Suppressor macrophage treated with lipopolysaccharide for 4 hours (primary cell): ENCODE measurements around the gene SELENOM.
"Not testable (repeated sequence)": the region's sequence is repeated elsewhere in the genome, so short reads cannot be mapped to it uniquely, and the experiment has no call there.

ENCODE experiments used
- DNase-seq: peaks from one replicate; pipeline ENCODE4 v3.0.0-alpha.2; 2020

SELENOM gene

DNA sequence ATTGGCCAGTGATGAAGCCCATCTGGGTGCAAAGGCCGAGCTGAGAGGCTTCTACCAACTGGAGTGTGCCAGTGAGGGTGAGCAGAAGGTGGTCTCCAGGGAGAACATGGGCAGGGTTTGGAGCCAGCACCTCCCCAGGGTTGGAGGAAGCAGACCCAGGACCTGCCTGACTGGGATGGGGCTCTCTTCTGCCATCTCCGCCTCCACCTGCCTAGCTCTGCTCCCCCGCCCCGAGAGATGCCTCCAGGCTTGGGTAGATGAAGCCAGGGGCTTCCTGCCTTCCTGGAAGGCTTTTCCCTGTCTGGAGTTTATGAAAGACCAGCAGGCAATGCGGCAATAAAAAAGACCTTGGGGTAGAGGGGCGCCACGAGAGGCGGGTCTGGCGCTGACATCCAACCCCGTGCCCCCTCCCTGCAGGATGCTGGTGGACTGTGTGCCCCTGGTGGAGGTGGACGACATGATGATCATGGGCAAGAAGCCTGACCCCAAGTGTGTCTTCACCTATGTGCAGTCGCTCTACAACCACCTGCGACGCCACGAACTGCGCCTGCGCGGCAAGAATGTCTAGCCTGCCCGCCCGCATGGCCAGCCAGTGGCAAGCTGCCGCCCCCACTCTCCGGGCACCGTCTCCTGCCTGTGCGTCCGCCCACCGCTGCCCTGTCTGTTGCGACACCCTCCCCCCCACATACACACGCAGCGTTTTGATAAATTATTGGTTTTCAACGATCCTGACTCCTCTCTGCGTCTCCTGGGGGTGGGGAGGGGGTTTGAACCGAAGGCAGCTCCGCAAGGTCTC is 3.3 kb downstream of the SELENOM start:
- DNase-seq = no peak

- no peak for DNase-seq
Measured at GRCh38 chr22:31103111-31103510, 4.3 kb downstream of the SELENOM start.

DNA sequence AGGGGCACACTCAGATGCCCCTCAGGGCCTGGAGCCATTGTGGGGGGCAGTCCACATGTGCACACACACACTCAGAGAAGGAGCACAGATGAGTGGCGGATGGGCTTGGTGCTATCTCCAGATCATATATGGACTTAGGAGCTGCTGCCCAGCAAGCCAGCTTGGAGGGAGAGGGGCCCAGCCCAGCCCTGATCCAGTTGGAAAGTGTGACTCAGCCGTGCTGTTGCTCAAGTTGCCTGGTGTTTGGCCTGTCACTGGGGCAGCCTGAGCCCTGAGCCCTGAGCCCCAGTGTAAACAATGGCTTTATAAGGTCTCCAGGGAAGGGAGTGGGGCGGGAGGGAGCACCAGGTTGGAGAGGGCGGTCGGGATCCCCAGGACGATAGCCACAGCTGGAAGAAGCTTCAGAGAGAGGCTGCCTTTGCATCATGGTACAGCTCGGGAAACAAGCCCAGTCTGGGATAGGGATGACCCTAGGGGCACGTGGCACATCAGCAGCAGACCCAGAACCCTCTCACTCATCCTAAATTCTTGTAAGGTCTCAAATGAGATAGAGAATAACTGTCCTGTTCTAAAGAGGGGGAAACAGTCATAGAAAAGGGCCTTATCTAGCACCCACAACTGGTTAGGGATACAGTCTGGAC is 4.8 kb downstream of the SELENOM start:
- DNase-seq = no peak

GRCh38 chr22:31100762-31101525 is 6.4 kb downstream of the SELENOM start:
- DNase-seq = no peak

DNA sequence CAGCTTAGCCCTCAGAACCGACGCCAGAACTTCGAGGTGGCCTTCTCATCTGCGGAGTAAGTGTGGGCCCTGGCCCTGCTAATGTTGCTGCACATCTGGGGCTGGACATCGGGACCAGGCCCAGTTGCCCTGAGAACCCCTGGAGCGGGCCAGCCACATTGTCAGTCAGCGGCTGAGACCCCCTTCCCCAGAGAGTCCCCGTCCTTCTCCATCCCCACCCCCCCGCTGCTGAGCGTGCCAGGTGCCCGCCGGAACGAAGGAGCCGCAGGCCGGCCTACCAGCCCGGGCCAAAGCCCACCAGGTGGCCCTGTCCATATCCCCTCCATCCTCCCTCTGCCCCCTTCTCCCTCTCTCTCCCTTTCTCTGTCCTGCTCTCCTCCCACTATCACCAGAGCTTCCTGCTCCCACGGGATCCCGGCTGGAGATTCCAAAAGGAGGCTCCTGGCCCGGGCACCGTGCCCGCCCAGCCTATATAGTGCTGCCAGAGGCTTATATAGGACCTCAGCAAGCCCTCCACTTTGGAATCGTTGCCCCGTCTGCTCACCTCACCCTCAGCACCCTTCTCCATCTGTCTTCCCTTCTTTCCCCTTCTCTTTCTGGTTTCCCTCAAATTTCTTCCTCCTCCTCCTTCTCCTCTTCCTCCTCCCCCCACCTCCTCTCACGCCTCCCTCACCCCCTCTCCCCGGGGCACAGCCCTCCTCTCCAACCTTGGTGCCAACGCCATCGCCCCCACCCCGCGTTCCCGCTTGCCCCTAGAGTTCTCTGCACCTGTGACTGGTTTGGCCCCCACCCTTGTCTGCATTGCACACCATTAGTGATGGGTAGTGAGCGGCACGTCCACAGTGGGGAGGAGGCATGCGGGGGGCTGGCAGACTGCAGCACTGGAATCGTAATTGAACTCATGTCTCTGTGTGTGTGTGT is 7.3 kb downstream of the SELENOM start:
- DNase-seq = no peak

- DNase-seq = no peak
Measured at GRCh38 chr22:31099386-31099785, 8.0 kb downstream of the SELENOM start.

DNA sequence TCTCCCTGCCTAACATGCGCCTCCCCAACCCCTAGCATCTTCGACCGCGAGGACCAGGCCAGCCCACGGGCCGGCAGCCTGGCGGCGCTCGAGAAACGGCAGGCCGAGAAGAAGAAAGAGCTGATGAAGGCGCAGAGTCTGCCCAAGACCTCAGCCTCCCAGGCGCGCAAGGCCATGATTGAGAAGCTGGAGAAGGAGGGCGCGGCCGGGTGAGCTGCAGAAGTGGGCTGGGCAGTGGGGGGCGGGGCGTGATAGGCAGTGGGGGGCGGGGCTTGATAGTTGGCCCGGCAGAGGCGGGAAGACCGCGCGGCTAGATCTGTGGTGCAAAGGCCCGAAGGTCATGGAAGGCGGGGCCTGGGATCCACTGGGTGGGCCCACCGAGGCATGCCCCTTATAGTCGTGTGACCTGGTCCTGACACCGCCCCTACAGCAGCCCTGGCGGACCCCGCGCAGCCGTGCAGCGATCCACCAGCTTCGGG is 8.7 kb downstream of the SELENOM start:
- DNase-seq = no peak

- DNase-seq = no peak
Measured at GRCh38 chr22:31097941-31098631, 9.3 kb downstream of the SELENOM start.

GRCh38 chr22:31097539-31097938 is 9.8 kb downstream of the SELENOM start:
- DNase-seq = not testable (repeated sequence)

DNA sequence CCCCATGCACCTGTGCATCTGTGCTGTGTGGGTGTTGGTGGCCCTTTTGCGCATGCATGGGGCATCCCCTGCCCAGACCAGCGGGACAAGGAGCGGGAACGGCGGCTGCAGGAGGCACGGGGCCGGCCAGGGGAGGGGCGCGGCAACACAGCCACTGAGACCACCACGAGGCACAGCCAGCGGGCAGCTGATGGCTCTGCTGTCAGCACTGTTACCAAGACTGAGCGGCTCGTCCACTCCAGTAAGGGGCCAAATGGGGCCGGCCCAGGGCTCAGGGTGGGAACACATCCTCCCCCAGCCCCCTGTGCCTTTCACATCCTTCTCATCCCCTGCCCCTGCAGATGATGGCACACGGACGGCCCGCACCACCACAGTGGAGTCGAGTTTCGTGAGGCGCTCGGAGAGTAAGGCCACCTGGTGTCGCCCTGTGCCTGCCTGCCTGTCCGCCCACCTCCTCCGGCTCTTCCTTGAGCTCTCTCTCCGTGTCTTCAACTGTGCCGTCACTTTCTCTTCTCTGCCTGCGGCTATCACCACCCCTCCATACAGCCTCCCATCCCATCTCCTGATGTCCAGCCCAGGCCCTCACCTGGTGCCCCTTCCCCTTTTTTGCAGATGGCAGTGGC is 10.6 kb downstream of the SELENOM start:
- DNase-seq = no peak

DNA sequence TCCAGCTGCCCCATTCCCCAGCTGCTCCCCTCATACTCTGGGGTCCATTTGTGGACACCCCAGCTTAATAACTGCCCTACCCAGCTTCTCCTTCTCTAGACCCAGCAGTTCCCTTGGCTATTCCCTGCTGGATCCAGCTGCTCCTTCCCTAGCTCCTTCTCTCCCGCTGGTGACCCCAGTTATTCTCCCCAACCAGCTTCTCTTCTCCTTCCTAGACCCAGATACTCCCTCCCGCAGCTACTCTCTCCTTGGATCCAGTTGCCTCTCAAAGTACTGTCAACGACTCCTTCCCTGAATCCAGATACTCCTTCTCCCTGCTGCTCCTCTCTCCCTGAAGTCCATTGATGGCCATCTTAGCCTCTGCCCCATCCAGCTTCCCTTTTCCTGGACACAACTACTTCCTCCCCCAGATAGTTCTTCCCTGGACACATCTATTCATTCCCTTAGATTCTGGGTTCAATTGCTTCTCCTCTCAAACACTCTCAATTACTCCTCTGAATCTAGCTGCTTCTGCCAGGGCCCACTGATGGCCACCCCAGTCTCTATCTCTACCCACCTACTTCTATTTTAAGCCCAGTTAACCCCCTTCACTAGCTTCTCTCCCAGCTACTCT is 11.6 kb downstream of the SELENOM start:
- DNase-seq = no peak

DNA sequence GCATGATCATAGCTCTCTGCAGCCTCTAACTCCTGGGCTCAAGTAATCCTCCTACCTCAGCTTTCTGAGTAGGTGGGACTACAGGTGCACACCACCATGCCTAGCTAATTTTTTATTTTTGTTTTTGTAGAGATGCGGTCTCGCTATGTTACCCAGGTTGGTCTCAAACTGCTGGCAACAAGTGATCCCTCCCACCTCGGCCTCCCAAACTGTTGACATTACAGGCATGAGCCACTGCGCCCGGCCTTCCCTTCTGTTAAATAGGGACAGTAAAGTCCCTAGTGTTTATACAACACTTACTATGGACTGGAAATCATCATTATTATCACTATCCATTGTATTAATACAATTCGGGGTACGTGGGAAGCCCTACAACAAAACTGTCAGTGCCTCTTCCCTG is 12.6 kb downstream of the SELENOM start:
- no peak for DNase-seq

GRCh38 chr22:31094021-31094551 is 13.3 kb downstream of the SELENOM start:
- DNase-seq = no peak

GRCh38 chr22:31093086-31093850 is 14.1 kb downstream of the SELENOM start:
- no peak for DNase-seq

DNA sequence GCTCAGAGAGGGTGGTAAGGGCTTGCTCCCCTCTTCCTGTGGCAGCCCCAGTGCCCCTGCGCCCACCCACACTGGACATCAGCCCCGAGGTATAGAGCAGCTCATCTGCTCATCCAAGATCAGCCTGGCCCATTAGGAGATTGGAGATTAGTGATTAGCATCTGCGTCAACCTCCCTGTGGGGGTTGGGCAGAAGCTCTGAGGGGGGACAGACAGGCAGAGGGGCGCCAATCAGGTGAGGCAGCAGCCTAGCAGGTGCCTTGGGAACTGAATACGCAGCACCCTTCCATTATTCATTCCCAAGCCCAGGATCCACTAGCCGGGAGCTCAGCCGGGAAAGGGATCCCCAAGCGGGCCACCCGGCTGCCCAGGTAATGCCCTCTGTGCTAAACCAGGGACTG is 15.2 kb downstream of the SELENOM start:
- no peak for DNase-seq

DNA sequence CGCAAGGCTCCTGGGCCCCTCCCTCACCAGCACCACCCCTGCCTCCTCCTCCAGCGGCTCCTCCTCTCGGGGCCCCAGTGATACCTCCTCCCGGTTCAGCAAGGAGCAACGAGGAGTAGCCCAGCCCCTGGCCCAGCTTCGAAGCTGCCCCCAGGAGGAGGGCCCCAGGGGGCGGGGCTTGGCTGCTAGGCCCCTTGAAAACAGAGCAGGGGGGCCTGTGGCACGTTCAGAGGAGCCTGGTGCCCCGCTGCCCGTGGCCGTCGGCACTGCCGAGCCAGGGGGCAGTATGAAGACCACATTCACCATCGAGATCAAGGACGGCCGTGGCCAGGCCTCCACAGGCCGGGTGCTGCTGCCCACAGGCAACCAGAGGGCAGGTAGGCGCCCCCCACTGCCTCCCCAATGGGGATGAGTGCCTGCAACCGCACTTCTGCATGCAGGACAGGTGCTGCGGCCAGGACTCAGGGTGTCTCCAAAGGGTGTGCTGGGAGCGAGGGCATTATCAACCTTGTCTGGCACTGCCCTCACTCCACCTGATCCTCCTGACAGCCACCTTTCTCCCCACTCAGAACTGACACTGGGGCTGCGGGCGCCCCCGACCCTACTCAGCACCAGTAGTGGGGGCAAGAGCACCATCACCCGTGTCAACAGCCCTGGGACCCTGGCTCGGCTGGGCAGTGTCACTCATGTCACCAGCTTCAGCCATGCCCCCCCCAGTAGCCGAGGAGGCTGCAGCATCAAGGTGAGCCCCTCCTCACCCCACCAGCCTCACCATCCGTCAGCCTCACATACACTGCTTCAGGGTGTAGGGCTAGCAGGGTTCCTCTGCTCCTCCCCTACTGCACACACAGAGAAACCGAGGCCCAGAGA is 16.0 kb downstream of the SELENOM start:
- DNase-seq = no peak

DNA sequence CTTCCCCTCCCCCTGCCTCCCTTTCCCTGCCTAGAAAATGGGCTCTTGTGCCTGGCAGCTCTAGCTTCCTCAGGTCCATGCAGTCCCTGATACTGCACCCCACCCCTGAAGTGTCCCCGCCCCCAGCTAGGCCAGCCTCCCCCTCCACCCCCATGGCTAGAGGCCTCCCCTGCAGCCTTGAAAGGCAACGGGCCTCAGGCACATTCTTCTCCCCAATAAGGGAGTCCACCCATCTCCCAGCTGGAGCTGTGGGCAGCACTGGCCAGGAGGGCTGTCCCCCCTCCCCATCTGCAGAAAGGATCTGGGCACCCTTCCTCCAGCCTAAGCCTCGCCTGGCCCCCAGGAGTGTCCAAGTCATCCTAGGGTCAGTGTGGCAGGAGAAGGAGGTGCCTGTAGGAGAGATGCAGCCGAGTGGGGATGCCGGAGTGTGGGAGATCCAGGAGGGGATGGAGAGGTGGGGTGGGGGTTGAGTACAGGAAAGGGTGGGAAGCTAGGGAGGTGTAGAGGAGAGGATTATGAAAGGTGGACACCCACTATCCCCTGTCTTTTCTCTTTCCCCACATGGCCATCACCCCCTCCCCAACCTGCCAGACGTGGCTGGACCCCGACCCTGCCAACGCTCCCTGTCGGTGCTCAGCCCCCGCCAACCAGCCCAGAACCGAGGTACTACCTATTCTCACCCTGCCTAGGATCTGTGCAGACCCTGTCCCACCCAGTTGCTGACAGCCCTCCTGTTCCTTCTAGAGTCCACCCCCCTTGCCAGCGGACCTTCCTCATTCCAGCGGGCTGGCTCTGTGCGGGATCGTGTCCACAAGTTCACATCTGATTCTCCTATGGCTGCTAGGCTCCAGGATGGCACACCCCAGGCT is 16.9 kb downstream of the SELENOM start:
- DNase-seq = no peak
